ENCODE results near the gene CLEC4F. TPM values are rescaled to one million over a fixed set of nuclear protein-coding genes. Genes with fewer than 3 reads are reported as not detected.

Gene CLEC4F
- total and polyA plus RNA-seq, 2 of the 13 experiments (the other 11 are each of a cell fraction or from before 2014, with no cell fraction given): 0.12 to 0.13 TPM

- ChIA-PET CTCF (ENCODE audit: low intra/inter-chr PET ratio, low total read pairs) (no interaction called here), POLR2A (no interaction called here)
- H3K4me1 ChIP-seq (ENCODE audit: insufficient read depth, low read length): peaks cover 60% of the 10 kb centered on the region
- no peaks in the 10 kb centered on the region for H4K20me1 ChIP-seq (ENCODE audit: insufficient read depth, low read length)
- no peak overlapping the region for H3K27ac ChIP-seq (ENCODE audit: extremely low read length, insufficient read depth, low read length)
- ATAC-seq (no peak), DNase-seq (ENCODE audit: low spot score) (no peak), FAIRE-seq (no peak)
- TF ChIP-seq CEBPZ (IDR thresholded peaks at IDR 0.05; ENCODE audit: low read length) (no peak), GTF3A (CRISPR knock-in tag; conservative IDR thresholded peaks at IDR 0.05) (0 out of 2 replicates have a peak, but pooled peaks have one; percentile 40)
- H3K79me2 ChIP-seq (ENCODE audit: insufficient read depth, low read length): no peaks in the 10 kb centered on the region
- peaks cover 1 to 11% of the 10 kb centered on the region in 2 experiments; a peak in 2 of 5 replicates for H3K27me3 ChIP-seq (ENCODE audit: control insufficient read depth in 1 of 2, insufficient read depth in 2 of 2, low read length in 2 of 2)
- H2AFZ ChIP-seq (ENCODE audit: low read length): no peak overlapping the region
- no peak overlapping the region for H3K4me2 ChIP-seq (ENCODE audit: low read depth, low read length)
- WGBS (ENCODE audit: low lambda C conversion rate): 53% methylated on average over 4 of the region's 5 CpGs
- H3K9ac ChIP-seq (ENCODE audit: insufficient read depth, low read depth, low read length): no peak overlapping the region
- no peaks in the 10 kb centered on the region for H3K9me3 ChIP-seq (ENCODE audit: low read length)
- no peak overlapping the region for H3K4me3 ChIP-seq (replicated peaks in 1 of 3; ENCODE audit: insufficient read depth in 1 of 3, low read depth in 2 of 3, low read length in 3 of 3)
- intact Hi-C loops (cut with micrococcal nuclease; ENCODE audit: unreplicated experiment) (no loop called here), in situ Hi-C loops (cut with HindIII; ENCODE audit: extremely low pct_ligation_motif_present, low pct_unique_long_range_greater_than_20kb) (no loop called here)
- no peaks in the 10 kb centered on the region for H3K36me3 ChIP-seq (replicated peaks in 1 of 2; ENCODE audit: control insufficient read depth in 1 of 2, insufficient read depth in 2 of 2, low read length in 2 of 2)
- BruUV-seq (replicated peaks): no TSS peak
Observed at GRCh38 chr2:70823249-70823648, 2.9 kb upstream of the CLEC4F start.

GRCh38 chr2:70822843-70823242, 2.4 kb upstream of the CLEC4F start:
- CTCF ChIA-PET (ENCODE audit: low intra/inter-chr PET ratio, low total read pairs): no interaction called here
- 50% methylated on average over 8 of the region's 8 CpGs for WGBS (ENCODE audit: low lambda C conversion rate)

More at GRCh38 chr2:70822843-70823242, 2.4 kb upstream of the CLEC4F start:
- in situ Hi-C loops (cut with HindIII; ENCODE audit: extremely low pct_ligation_motif_present, low pct_unique_long_range_greater_than_20kb): no loop called here
- BruUV-seq (replicated peaks): no TSS peak
- H3K27me3 ChIP-seq (ENCODE audit: control insufficient read depth in 1 of 2, insufficient read depth in 2 of 2, low read length in 2 of 2): peaks cover 0 to 8% of the 10 kb centered on the region in 2 experiments; a peak in 1 of 5 replicates
- H3K79me2 ChIP-seq (ENCODE audit: insufficient read depth, low read length): no peaks in the 10 kb centered on the region
- peaks cover 60% of the 10 kb centered on the region for H3K4me1 ChIP-seq (ENCODE audit: insufficient read depth, low read length)
- FAIRE-seq (no peak), ATAC-seq (no peak), DNase-seq (ENCODE audit: low spot score) (no peak)
- H4K20me1 ChIP-seq (ENCODE audit: insufficient read depth, low read length): no peaks in the 10 kb centered on the region
- no peak overlapping the region for H3K9ac ChIP-seq (ENCODE audit: insufficient read depth, low read depth, low read length)
- no peak overlapping the region for H2AFZ ChIP-seq (ENCODE audit: low read length)
- no peak overlapping the region for H3K27ac ChIP-seq (ENCODE audit: extremely low read length, insufficient read depth, low read length)
- TF ChIP-seq ZNF687 (CRISPR knock-in tag; IDR thresholded peaks at IDR 0.05) (peak; percentile 28; the same call in 1 of the 2 replicates), ZNF777 (CRISPR knock-in tag; IDR thresholded peaks at IDR 0.05) (no peak)
- H3K4me2 ChIP-seq (ENCODE audit: low read depth, low read length): no peak overlapping the region
- intact Hi-C loops (cut with micrococcal nuclease; ENCODE audit: unreplicated experiment): no loop called here
- no peaks in the 10 kb centered on the region for H3K36me3 ChIP-seq (replicated peaks in 1 of 2; ENCODE audit: control insufficient read depth in 1 of 2, insufficient read depth in 2 of 2, low read length in 2 of 2)
- POLR2A ChIA-PET: no interaction called here
- no peaks in the 10 kb centered on the region for H3K9me3 ChIP-seq (ENCODE audit: low read length)
- no peak overlapping the region for H3K4me3 ChIP-seq (replicated peaks in 1 of 3; ENCODE audit: insufficient read depth in 1 of 3, low read depth in 2 of 3, low read length in 3 of 3)

Measured in HepG2 (cell line).